GM18861 (cell line): ENCODE results near the gene BRD9.
"Not testable (repeated sequence)": the region's sequence is repeated elsewhere in the genome, so short reads cannot be mapped to it uniquely, and the experiment has no call there.

Experiments used
- ATAC-seq: cut with Tn5 transposase; IDR thresholded peaks from one replicate; pipeline ENCODE4 v1.9.1; 2021; ENCODE audit not compliant: unreplicated experiment

The BRD9 gene

GRCh38 chr5:923281-923873 lies 30.8 kb upstream of the BRD9 start:
- ATAC-seq = peak; percentile 68

GRCh38 chr5:922436-923280 lies 30.1 kb upstream of the BRD9 start:
- ATAC-seq = no peak

DNA sequence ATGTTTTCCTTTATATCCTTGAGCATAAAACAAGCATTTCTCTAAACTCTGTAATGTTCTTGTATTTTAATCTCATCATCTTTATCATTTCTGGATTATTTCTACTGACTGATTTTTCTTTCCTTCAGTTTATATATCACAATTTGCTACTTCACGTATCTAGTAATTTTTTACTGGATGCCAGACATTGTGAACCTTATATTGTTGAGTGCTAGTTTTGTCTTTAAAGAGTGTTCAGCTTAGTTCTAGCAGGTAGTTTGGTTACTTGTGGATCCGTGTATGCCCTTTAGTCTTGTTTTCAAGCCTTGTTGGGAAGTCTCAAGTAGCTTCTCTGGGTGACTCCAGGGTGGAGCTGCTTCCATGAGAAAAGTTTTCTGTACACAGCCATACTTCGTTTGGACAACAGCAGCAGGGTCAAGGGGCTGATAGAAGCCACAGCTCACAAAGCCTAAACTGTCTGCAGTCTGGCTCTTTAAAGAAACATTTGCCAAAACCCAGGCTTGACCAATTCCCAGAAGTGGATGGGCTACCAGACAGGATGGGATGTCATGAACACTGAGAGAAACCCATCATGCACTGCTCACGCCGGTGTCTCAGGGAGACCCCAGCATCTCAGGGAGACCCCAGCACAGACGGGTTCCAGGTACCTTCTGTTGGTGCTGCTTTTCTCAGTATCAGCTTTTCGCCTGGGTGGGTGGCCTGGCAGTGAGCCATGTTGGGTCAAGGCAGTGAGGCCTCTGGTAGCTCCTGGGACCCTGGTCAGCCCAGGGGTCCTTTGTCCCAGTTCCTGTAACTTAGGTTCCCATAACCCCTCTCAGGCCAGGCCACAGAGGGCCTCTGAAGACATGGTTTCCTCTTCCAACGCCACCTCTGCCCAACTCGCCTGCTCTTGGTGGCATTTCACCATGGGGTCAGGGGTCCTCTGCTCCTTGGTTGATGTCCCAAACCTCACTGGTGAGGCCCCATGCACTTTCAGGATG lies 29.1 kb upstream of the BRD9 start:
- ATAC-seq = no peak

DNA sequence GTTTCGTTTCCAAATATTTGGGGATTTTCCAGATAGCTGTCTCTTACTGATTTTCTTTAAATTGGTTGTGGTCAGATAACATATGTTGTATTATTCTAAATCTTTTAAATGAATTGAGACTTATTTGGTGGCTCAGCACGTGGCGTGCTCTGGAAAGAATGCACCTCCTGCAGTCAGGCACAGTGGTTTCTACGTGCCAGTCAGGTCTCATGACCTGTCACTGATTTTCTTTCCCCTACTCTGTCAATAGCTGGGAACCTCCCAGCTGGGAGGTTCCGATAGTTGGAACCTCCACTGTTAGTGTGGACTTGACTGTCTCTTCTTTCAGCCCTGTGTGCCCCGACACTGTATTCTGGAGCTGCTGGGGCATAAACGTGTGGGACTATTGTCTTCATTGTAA lies 27.7 kb upstream of the BRD9 start:
- no peak for ATAC-seq

DNA sequence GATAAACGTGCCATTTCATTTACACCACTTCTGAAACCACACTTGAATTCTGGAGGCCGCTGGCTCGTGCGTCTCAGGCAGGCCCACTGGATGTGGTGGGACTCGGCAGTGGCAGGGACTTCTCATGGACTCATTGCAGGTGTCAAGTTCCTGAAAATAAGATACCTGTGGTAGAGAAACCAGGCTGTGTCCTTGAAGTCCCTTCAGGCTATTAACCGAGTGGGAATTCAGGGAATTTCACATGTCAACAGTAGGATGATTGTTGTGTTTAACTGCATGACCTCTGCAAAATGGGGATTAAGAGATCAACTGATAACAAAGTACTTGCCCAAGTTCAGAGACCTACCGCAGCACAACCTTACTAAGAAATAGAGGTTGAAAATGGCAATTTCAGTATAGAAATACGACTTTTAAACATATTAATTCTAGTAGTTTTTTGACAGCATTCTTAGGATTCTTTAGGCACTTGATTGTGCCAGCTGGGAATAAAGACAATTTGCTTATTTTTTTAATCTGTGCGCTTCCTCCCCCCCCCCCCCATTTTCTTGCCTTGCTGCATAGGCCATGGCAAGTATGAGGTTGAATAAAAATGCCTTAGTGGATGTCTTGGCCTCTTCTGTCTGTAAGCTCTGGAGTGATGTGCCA lies 26.9 kb upstream of the BRD9 start:
- no peak for ATAC-seq

DNA sequence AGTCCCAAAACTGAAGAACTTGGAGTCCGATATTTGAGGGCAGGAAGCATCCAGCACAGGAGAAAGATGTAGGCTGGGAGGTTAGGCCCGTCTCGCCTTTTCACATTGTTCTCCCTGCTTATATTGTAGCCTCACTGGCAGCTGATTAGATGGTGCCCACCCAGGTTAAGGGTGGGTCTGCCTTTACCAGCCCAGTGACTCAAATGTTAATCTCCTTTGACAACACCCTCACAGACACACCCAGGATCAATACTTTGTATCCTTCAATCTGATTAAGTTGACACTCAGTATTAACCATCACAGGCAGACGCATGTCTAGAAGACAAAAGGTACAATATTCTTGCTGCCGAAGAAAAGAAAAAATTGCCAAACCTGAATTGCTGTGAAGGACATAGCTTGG lies 26.1 kb upstream of the BRD9 start:
- ATAC-seq = not testable (repeated sequence)

GRCh38 chr5:916441-917293 lies 24.1 kb upstream of the BRD9 start:
- ATAC-seq = no peak

DNA sequence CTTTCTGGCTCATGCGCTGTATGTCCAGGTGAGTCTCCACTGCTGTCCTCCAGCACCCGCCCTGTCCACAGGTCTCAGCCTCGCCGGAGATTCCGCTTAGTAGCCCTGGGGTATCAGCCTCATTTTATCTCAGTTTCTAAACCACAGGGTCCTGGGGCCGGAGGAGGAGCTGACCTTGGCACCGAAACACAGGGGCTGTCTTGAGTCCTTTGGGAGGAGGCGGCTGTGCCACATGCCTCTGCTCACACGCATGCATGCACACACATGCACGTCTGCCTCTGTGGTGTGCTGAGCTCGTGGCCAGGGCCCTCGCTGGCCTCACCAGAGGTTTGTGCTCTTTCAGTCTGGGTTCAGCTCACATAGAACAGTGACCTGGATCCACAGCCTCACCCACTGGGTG lies 23.3 kb upstream of the BRD9 start:
- no peak for ATAC-seq

GRCh38 chr5:915346-915745 lies 22.7 kb upstream of the BRD9 start:
- not testable (repeated sequence) for ATAC-seq

DNA sequence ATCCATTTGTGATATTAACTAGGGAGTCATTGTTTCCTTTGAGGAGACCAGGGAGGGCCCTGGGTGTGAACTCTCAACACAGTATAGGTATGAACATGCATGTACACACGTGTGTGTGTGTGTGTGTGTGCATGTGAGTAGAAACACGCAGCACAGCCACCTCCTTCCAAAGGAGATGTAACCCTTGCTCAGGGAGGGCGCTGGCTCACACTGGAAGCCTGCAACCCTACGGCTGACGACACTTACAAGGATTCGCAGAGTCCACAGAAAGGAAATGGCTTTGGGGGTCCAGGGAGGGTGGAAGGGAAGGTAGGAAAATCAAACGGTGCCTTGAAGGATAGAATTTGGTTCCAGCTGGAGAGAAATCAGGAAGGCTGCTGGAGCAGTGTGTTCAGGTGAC lies 22.0 kb upstream of the BRD9 start:
- no peak for ATAC-seq

GRCh38 chr5:914174-914573 lies 21.6 kb upstream of the BRD9 start:
- no peak for ATAC-seq

- no peak for ATAC-seq
These were observed 19.9 kb upstream of the BRD9 start for GRCh38 chr5:912280-913091.

GRCh38 chr5:911601-912000 lies 19.0 kb upstream of the BRD9 start:
- no peak for ATAC-seq

GRCh38 chr5:910769-911160 lies 18.2 kb upstream of the BRD9 start:
- ATAC-seq = no peak

DNA sequence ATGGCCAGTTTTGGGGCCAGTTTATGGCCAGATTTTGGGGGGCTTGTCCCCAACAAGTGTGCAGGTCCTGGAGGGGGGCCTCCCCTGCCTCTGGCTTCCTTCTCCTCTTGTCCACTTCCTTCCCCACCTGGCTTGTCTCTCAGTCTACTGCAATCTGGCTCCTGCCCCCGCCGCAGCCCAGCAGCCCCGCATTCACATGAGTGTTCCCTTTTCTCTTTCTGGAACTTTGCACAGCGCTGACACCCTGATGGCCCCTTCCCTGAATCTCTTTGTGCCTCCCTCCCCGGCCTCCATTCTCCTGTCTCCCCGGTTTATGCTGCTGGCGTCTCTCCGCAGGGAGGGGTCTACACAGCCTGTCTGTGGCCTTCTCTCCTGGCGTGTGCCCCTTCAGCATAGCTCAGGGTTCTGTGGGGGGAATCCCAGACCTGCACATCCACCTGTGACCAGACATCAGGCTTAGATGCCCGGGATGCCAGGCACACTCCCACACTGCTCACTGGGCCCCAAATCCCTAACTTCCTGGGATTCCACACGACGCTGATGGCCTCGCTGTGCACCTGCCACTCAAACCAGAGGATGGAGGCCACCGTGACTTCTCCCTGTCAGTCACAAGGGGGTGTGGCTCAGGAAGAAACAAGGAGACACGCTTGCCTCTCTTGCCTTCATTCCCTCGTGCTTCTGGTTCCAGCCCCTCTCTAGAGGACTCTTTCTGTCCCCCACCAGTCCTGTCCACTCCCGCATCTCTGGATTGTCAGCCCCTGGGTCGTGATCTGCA lies 17.6 kb upstream of the BRD9 start:
- no peak for ATAC-seq

GRCh38 chr5:909086-909485 lies 16.5 kb upstream of the BRD9 start:
- ATAC-seq = no peak

DNA sequence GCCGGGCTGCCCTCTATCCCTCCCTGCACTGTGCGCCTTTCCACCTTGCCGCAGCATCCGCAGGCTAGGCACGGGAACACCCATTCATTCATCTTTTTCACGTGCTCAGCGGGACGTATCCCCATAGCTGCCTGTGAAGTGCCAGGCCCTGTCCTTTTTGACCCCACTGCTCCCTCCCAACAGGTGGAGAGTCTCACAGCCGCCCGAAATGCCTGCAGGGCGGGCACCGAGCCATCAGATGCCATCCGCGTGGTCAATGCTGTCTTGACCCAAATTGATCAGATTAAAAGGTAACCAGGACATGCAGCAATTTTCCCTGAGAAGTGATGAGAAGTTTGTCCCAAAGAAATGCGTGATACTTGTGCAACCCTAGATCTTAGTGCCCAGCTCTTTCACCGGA lies 15.6 kb upstream of the BRD9 start:
- ATAC-seq = no peak

GRCh38 chr5:907366-907910 lies 14.8 kb upstream of the BRD9 start:
- ATAC-seq = no peak
